Hematopoietic multipotent progenitor cell treated with erythropoietin and hydrocortisone succinate and interleukin-3 and kit ligand, for 17 days (in vitro differentiated cells): ENCODE results near the gene NT5C1B.

Experiments
- DNase-seq: peaks from one replicate; pipeline ENCODE4 v3.0.0-alpha.2; 2015; ENCODE audit warnings: low spot score

NT5C1B gene

GRCh38 chr2:18551169-18551568, 38.2 kb downstream of the NT5C1B start:
- no peak for DNase-seq

DNA sequence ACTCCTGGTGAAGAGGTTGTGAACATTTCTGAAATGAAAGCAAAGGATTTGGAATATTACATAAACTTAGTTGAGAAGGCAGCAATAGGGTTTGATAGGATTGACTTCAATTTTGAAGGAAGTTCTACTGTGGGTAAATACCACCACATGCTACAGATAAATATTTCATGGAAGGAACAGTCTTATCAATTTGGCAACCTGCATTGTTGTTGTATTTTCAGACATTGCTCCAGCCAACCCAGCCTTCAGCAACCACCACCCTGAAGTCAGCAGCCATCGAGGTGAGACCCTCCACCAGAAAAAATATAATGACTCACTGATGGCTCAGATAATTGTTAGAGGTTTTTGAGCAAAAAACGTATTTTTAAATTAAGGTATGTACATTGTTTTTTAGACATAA, 38.9 kb downstream of the NT5C1B start:
- DNase-seq = no peak

GRCh38 chr2:18549083-18549482, 40.3 kb downstream of the NT5C1B start:
- DNase-seq = no peak

GRCh38 chr2:18548621-18549020, 40.7 kb downstream of the NT5C1B start:
- DNase-seq = no peak

GRCh38 chr2:18546567-18546966, 42.8 kb downstream of the NT5C1B start:
- no peak for DNase-seq

DNA sequence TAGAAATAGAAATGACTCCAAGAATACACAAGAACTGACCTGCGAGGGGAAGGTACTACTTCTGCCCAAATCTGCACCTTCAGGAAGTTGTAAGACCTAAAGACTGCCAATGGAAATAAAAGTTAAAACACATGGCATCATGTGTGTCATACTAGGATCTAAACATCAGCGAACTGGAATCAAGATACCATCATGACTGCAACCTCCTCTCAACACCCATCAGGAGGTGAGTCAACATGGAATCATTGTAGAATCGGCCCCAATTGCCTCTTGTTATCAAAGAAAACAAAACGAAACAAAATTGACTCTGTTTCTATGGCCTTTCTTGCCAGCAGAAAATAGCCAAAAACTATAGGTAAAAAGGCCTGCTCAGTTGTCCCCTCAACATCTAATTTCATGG, 44.0 kb downstream of the NT5C1B start:
- no peak for DNase-seq

DNA sequence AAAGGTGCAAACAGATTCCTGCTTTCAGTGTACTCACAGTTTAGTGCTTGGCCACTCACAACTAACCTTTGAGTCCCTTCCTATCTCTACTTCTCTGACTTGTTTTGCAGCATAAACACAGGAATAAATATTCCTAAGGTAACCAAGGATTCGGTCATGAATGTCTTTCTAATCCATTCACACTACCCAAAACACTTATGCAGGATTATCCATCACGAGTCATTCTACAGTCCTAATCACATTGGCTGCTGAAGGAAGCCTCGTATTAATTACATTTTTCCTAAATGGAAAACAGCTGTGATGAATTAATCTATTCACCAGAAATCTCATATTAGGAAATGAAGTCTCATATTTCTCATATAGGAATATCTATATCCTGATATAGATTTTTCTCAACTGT, 45.2 kb downstream of the NT5C1B start:
- DNase-seq = no peak

- DNase-seq = no peak
These were observed 48.5 kb downstream of the NT5C1B start for GRCh38 chr2:18540872-18541271.

DNA sequence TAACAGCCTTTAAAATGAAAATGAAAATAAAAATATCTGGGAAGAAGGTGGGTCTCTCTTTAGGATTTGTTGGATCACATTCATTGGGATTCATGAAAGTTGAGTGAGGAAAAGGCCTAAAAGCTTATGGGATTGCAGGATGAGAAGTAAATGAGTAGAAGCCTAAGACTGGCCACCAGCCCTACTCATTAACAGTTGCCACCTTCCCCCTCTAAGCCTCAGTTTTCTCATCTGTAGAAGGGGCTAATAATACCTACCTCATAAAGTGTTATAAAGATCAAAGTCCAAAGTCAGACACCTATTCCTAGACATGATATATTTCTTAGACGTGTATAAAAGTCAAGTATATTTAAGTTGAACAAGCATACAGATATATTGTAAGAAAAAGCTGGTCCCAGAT, 52.7 kb downstream of the NT5C1B start:
- DNase-seq = no peak

DNA sequence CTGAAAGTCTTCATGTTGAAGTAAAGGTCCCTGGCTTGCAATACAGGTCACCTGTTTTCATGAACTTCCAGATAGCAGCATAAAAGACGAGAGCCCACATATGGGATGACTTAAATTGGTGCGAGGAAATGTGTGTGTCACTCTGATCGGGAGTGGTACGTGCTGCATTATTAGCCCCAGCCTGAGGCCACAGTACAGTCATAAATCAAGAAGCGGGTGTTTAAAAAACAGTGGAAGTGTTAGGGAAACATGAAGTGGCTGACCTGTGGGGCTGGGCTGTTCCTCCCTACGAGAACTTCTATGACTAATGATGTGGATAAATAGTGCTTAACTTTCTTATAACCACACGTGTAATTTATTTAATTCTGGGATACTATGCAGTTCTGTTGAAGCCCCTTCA, 53.3 kb downstream of the NT5C1B start:
- no peak for DNase-seq

DNA sequence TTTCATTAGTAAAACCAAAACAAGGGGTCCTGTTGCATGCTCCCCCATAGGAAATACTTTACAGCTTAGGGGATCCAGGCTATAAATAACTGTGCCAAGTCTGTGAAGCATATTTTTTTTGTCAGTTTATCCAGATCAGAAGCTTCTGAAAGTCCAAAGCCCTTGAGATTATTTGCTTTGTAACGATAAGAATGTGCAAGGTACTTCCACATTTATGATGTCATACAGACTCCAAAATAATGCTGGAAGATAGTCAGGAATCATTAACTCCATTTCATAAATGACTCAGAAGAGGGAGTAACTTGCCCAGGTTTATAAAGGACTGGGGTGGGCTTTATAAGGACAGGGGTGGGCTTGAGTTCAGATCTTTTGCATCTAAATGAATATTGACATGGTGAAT, 58.2 kb downstream of the NT5C1B start:
- DNase-seq = no peak

GRCh38 chr2:18527822-18528221, 61.5 kb downstream of the NT5C1B start:
- DNase-seq = no peak

GRCh38 chr2:18527326-18527725, 62.0 kb downstream of the NT5C1B start:
- DNase-seq = no peak

DNA sequence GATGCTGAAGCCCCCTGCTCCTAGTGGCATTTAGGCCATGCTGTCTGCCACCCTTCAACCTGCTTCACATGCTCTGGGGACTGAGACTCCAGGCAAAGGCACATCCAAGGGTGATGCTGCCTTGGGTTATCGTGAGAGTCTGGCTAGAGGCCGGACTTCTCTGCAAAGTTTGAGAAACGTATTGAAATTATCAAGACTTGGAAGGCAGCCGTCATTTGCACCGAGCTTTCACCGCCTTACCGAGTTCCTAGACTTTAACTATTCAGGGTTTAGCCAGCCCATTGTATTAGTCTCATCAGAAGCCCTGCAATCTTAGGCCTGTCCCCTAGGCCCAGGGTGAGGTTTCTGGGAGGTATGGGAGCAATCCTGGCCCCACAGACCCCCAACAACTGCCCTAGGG, 62.9 kb downstream of the NT5C1B start:
- no peak for DNase-seq

DNA sequence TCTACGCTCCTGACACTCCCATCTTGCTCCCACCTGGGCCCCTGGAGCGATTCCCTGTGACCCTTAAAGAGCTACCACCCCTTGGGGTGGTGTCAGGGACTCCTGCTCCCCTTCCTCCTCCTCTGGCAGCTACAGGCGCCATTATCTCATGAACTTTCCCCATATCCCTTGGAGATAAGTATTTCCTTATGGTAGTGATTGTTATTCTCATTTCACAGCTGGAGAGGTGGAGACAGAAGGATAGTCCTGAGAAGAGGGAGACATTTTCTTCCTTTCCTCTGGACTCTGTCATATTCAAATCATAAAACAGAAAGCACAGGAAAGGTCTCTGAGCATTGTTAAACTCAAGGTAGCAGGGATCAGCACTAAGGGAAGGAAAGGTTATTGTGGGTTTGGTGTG, 63.5 kb downstream of the NT5C1B start:
- DNase-seq = no peak

- no peak for DNase-seq
These were observed 64.1 kb downstream of the NT5C1B start for GRCh38 chr2:18525236-18525635.

GRCh38 chr2:18522484-18523146, 66.8 kb downstream of the NT5C1B start:
- no peak for DNase-seq

DNA sequence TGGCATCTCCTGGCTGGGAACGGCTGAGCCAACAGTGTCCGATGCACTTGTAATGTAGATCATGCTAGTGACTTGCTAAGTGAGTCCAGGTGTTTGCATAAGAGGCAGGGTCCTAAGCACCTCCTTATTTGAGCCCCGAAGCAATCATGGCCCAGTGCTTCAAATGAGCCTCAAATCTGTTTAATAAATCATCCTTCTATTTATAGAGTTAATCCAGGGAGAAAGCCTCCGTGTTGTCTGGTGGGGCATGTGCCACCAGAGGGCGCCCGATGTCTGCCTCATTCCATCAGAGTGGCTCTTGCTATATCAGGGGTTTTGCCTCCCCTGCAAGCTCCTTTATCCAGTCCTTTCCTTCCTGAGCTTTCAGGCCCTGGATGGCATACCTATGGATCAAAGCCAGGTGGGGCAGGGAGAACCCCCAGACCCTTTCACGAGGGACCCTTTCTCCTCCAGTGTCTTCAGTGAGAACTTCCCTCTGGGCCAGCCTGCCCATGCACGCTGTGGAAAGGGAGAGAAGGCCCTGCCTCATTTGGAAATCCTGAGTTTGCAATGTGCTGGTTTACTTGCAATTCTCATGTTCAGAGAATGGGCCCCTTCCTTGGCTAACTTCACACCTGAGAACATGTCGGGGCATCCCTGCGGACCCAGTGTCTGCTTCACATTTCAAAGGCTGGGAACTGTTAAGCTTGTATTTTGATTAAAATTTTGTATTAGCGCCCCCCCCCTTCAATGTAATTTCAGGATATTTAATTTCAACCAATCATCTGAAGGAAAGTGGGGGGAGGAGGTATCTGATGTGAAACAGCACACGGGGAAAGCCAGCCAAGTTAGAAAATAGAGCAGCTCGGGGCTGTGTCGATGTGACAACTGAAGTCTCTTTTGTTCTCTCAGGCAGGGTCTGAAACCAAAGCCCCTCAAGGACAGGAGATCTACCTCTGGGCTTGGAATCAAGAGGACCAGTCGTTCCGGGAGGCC, 68.6 kb downstream of the NT5C1B start:
- peak; percentile 56 for DNase-seq

DNA sequence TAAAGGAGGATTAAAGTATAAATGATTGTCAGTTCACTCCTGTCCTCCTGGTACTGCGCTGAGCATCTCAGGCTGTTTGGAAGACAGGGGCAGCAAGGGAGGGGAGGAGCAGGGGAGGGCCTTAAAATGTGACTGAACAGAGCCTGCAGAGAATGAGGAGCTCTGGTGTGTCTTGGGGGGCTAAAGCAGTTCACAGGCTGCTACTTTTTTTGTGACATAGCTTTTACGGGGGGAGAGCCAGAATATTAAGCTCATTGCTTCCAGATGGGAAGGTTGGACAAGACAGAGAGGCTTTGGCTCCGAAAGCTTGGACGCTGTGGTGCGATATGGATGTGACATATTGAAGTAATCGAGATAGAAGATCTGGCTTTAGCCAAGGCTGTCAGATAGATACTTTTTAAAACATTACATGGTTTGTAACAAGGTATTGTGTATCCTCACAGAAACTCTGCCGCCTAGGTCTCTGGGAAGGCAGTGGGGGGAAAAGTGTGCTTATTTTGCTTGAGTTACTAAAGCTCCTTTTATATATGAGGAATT, 69.4 kb downstream of the NT5C1B start:
- no peak for DNase-seq

- no peak for DNase-seq
These were observed 71.0 kb downstream of the NT5C1B start for GRCh38 chr2:18518116-18519111.

DNA sequence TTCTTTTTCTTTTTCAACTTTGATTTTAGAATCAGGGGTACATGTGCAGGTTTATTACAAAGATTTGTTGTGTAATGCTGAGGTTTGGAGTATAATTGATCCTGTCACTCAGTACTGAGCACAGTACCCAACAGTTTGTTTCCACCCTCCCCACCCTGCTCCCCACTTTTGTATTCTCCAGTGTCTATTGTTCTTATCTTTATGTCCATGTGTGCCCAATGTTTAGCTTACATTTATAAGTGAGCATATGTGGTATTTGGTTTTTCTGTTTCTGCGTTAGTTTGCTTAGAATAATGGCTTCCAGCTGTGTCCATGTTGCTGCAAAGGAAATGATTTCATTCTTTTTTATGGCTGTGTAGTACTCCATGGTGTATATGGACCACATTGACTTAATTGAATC, 72.0 kb downstream of the NT5C1B start:
- no peak for DNase-seq

DNA sequence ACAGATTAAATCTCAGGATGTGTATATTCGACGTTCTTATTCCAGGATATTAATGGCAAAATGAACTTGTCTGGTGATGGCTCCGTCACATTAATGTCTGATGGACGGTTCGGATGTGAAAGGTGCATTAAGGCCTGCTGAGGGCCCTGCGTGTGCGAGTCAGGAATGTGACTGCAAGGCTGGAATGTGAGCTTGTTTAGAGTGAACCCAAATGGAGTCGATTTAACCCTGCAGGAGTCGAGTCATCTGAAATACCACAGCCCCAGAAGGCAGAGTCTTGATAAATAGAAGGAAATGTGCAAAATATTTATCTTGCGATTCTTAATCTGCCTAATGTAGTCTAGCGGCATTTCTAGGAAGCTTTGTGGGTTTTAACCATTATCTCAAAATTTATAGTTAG, 73.3 kb downstream of the NT5C1B start:
- DNase-seq = no peak
